Stimulated activated CD8-positive, alpha-beta memory T cell treated with anti-CD3 and anti-CD28 coated beads, Interleukin-15, amount 100 ng/mL, for 4 hours (primary cell): Measurements from ENCODE around the gene UBE3B.

Source experiments
- DNase-seq, 2 donors: peaks; one replicate each; pipeline ENCODE4 v3.0.0-alpha.2; 2020; ENCODE audit warnings: low read depth in 2 of 2

UBE3B gene

GRCh38 chr12:109497675-109498074, 20.2 kb downstream of the UBE3B start:
- no peak for DNase-seq

GRCh38 chr12:109500406-109501185, 23.2 kb downstream of the UBE3B start:
- no peak for DNase-seq

DNA sequence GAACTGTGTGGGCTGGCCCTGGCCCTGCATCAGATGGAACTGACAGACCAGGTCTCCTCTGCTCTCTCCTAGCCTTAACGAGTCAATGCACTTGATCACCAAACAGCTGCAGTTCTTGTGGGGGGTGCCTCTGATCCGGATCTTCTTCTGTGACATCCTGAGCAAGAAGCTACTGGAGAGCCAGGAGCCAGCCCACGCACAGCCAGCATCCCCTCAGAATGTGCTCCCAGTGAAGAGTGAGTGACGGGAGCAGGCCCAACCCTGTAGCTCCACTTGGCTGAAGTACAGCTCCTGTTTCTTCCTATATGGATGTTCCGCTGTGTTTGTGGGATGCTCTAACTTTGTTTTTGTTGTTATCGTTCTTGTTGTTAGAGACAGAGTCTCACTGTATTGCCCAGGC, 23.9 kb downstream of the UBE3B start:
- DNase-seq, result no peak

DNA sequence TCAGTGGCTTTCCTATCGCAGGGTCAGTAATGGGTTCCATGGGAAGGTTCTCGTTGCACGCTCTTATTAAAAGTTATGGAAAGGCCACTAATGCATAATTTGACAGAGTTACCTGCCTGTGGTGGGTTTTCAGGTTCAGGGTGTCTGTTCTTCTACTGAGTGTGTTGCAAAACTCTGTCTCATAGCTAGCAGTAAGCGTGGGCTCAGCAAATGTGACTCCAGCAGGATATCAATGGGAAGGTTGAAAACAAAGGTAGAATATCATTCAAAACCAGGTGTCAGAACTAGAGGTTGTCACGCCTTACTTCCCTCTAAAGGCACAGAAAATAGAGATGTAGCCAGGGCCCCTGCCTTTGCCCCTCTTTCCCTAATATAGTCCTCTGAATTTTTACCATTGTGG, 24.9 kb downstream of the UBE3B start:
- DNase-seq, result no peak

DNA sequence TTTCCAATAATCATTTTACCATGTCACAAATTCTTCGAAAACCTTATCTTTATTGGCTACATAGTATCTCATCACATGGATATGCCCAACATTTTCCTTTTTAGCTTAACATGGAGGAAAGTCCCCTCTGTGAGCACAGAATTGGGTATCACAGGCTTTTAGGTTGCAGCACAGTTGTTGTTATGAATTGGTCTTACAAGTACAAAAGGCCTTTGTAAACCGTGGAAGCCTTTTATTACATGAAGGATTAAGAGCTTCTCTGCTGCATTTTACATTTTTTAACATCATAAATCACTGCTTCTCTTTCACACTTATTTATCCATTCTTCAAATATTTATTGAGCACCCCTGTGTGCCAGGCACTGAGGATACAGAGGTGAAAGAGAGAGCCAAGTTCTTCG, 26.2 kb downstream of the UBE3B start:
- DNase-seq, result no peak

DNA sequence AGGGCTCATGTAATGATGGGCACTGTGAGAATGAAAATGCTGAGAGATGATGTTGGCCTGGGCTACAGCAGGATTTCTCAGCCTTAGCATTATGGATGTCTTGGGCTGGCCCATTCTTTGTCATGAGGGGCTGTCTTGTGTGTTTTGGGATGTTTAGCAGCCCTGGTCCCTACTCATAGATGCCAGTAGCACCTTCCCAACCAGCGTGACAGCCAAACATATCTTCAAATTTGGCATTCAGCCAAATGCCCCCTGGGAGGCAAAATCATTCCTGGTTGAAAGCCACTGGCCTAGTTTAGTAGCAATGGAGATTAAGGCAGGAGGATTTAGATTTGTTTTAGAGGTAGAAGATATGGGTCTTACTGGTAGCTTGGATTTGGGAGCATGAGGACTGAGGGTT, 26.6 kb downstream of the UBE3B start:
- no peak for DNase-seq

- DNase-seq, result no peak
Measured at GRCh38 chr12:109510196-109510595, 32.8 kb downstream of the UBE3B start.

GRCh38 chr12:109512608-109513007, 35.2 kb downstream of the UBE3B start:
- DNase-seq, result no peak

GRCh38 chr12:109513051-109513450, 35.6 kb downstream of the UBE3B start:
- no peak for DNase-seq

- DNase-seq, result no peak
Measured at GRCh38 chr12:109513977-109514376, 36.5 kb downstream of the UBE3B start.

DNA sequence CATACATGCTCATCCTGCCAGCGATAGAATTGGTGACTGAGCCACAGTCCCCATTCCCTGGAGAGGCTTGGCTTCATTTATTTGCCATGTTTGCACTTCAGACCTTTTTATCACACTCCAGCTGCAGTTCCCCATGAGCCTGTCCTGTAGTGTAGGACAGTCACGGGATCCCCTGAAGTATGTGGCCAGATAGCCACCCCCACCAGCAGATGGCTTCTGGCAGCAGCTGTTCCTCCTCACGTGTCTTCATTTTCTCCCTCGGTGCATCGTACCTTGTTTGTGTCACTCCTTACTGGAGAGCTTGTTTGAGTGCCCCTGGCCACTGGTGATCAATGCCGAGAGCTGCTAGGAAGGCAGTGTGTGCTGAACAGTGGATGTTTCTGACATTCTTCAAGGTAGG, 40.2 kb downstream of the UBE3B start:
- DNase-seq, result no peak

GRCh38 chr12:109518820-109519665, 41.6 kb downstream of the UBE3B start:
- peak in 1 of 2 donors; percentile 17 for DNase-seq

- DNase-seq, result no peak
Measured at GRCh38 chr12:109519787-109520186, 42.4 kb downstream of the UBE3B start.

GRCh38 chr12:109521831-109522230, 44.4 kb downstream of the UBE3B start:
- no peak for DNase-seq

GRCh38 chr12:109523071-109523470, 45.6 kb downstream of the UBE3B start:
- no peak for DNase-seq

DNA sequence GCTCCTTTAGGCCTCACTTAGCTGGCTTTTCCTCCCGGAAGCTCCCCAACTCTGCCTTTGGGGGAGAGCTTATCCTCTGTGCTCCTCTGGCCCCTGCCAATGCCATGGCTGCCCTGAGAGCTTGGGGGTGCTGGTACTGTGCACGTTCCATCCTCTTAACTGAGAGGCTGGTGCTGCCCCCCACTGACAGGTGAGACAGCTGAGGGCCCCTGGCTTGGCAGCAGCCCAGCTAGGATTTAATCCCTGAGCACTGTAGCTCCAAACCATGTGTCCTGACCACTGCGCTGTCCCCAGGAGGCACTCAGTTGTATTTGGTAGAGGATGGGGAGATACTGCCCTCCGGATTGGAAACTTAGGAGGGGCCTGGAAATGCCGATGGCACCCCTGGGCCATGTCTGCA, 46.1 kb downstream of the UBE3B start:
- no peak for DNase-seq

DNA sequence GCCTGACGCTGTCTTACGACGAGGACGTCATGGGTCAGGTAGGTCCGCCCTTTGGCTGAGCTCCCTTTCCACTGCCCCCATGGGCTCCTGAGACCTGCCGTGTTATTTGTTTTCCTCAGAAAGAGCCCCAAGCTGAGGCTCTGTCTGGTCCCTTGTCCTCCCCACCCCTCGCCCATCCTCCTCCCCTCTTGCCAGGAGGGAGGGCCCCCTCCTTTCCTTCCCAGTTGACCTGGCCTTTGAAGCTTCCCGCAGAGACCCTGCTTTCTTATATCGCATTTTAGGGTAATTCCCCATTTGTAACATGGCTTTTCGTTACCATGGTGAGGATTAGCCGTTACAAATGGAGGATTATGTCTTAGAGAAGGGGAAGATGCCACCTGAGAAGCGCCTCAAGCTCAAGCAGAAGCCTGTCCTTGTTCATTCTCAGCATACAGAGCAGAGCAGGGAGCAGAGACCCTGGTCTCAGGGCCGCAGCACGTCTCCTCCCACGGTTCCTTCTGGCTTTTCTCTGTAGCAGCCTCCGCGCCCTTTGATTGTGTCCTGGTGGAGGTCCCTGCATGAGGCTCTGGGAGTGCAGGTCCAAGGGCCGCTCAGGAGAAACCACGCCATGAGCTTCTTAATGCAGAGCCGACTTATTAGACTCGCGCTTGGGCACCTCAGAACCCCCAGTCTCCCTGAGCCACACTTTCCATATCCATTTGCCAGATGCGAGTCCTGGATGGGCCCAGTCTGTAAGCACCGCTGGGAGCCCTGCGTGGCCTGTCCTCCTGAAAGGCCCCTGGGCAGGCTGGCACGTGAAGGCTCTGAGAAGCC, 47.2 kb downstream of the UBE3B start:
- no peak for DNase-seq

DNA sequence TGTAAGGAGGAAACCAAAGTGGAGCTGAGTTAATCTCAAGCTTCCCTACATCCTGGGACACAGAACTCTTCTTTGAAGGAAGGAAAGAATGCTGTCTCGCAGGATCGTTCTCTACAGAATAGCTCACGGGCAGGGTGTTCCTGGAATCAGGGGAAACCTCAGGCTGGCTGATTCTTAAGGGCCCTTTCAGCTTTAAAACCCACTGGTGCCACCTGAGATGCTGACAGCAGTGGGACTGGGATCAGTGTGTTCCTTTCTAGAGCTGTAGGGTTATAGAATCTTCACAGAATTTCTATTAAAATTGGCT, 47.8 kb downstream of the UBE3B start:
- DNase-seq, result no peak

GRCh38 chr12:109527489-109528123, 50.2 kb downstream of the UBE3B start:
- no peak for DNase-seq

- no peak for DNase-seq
Measured at GRCh38 chr12:109529691-109530640, 52.5 kb downstream of the UBE3B start.

- DNase-seq, result no peak
Measured at GRCh38 chr12:109531411-109531810, 54.0 kb downstream of the UBE3B start.
